Endothelial cell of umbilical vein (primary cell): ENCODE results near the gene HLA-DOA. TPM values are rescaled to one million over a fixed set of nuclear protein-coding genes. Genes with fewer than 3 reads are reported as not detected.

Source experiments
- BruUV-seq: library from RNA; stranded (reverse); fragments of 400-500 nt; replicated peaks from 2 replicates; lab custom pipeline; 2021; lab: Mats Ljungman, UMichigan
- CTCF ChIA-PET: fragments of 300-600, 350-600 bp; sonication (Branson Sonifier 250); formaldehyde crosslinking; loops from one replicate; lab custom pipeline; 2021; ENCODE audit warnings: antibody characterized with exemption, inconsistent platforms; lab: Charles Lee
- POLR2A ChIA-PET: fragments of 300-600, 350-600 bp; sonication (Branson Sonifier 250); formaldehyde crosslinking; loops from one replicate; lab custom pipeline; 2021; ENCODE audit warnings: antibody characterized with exemption, inconsistent platforms; lab: Charles Lee
- DNase-seq: peaks from one replicate; pipeline ENCODE4 v3.0.0-alpha.2; 2011; ENCODE audit warnings: low read depth, low spot score
- FAIRE-seq: peaks from 2 replicates; lab custom pipeline; 2011; peaks lifted over from hg19 to GRCh38; lab: Jason Lieb, UNC
- H2AFZ ChIP-seq: 2 replicates; pipeline ENCODE4 v1.6.0; 2012; ENCODE audit warnings: low read depth, low read length, control low read depth, inconsistent platforms
- H3K27ac ChIP-seq: 2 replicates; pipeline ENCODE4 v1.5.1; 2011; ENCODE audit warnings: low read depth, mild to moderate bottlenecking, control low read depth, low read length, moderate library complexity; ENCODE audit not compliant: insufficient read depth
- H3K27me3 ChIP-seq, 2 experiments: 2 replicates each; pipeline versions ENCODE4 v1.6.0 to v1.6.1; 2011; ENCODE audit warnings: low read length in 2 of 2, mixed read lengths in 1 of 2; ENCODE audit not compliant: control insufficient read depth in 2 of 2, insufficient read depth in 2 of 2
- H3K36me3 ChIP-seq, 2 experiments: 2 replicates in 1 of 2; 3 replicates in 1 of 2; pipeline ENCODE4 v1.5.1; 2011; ENCODE audit warnings: low read length in 2 of 2, mild to moderate bottlenecking in 1 of 2, moderate library complexity in 1 of 2; ENCODE audit not compliant: control insufficient read depth in 2 of 2, insufficient read depth in 2 of 2; ENCODE audit errors: extremely low read depth in 1 of 2
- H3K4me1 ChIP-seq: 3 replicates; pipeline ENCODE4 v1.5.1; 2011; ENCODE audit warnings: mild to moderate bottlenecking, low read length; ENCODE audit not compliant: control insufficient read depth, insufficient read depth; ENCODE audit errors: extremely low read depth
- H3K4me2 ChIP-seq: 2 replicates; pipeline ENCODE4 v1.6.1; 2011; ENCODE audit warnings: low read length, control low read depth, mixed read lengths; ENCODE audit not compliant: insufficient read depth
- H3K4me3 ChIP-seq, 3 experiments: fragments of 200-600 bp in 1 of 3; sonication (generic), shearing (Covaris generic) in 1 of 3; replicated peaks in 1 of 3; 2 replicates each; pipeline ENCODE4 v1.5.1; 2011 to 2016; ENCODE audit warnings: control low read depth in 3 of 3, low read length in 3 of 3, mild to moderate bottlenecking in 2 of 3, inconsistent platforms in 1 of 3, low read depth in 1 of 3, moderate library complexity in 1 of 3; ENCODE audit not compliant: insufficient read depth in 1 of 3
- H3K79me2 ChIP-seq: 2 replicates; pipeline ENCODE4 v1.6.0; 2012; ENCODE audit warnings: low read length, inconsistent platforms; ENCODE audit not compliant: control insufficient read depth, insufficient read depth
- H3K9ac ChIP-seq: replicated peaks from 2 replicates; pipeline ENCODE3; 2011; ENCODE audit warnings: low read length, control low read depth; ENCODE audit not compliant: insufficient read depth; ENCODE audit errors: extremely low read depth
- H3K9me1 ChIP-seq: replicated peaks from 3 replicates; pipeline ENCODE4 v1.6.0; 2011; ENCODE audit warnings: mild to moderate bottlenecking, low read length; ENCODE audit not compliant: control insufficient read depth, insufficient read depth; ENCODE audit errors: extremely low read depth
- H3K9me3 ChIP-seq: replicated peaks from 2 replicates; pipeline ENCODE4 v1.5.1; 2012; ENCODE audit warnings: low read length, inconsistent platforms; ENCODE audit not compliant: control insufficient read depth, insufficient read depth
- H4K20me1 ChIP-seq: replicated peaks from 2 replicates; pipeline ENCODE3; 2011; ENCODE audit warnings: mild to moderate bottlenecking, low read length; ENCODE audit not compliant: control insufficient read depth, insufficient read depth; ENCODE audit errors: extremely low read depth
- EZH2 ChIP-seq: IDR thresholded peaks from 2 replicates; pipeline ENCODE4 v1.6.1; 2012; ENCODE audit warnings: borderline replicate concordance, low read depth, mild to moderate bottlenecking, moderate library complexity, low read length, inconsistent platforms; ENCODE audit not compliant: severe bottlenecking
- JUN ChIP-seq: IDR thresholded peaks from 2 replicates; pipeline ENCODE4 v1.6.1; 2011; ENCODE audit warnings: borderline replicate concordance, low read depth; ENCODE audit not compliant: insufficient read length, insufficient read depth
- MYC ChIP-seq: IDR thresholded peaks from one replicate; pipeline ENCODE4 v1.6.1; 2011; ENCODE audit warnings: mild to moderate bottlenecking, low read depth, low read length
- POLR2A ChIP-seq: IDR thresholded peaks from 2 replicates; pipeline ENCODE4 v1.6.1; 2012; ENCODE audit warnings: low read depth, mild to moderate bottlenecking, control low read depth, low read length
- POLR2AphosphoS5 ChIP-seq: IDR thresholded peaks from 2 replicates; pipeline ENCODE4 v1.6.1; 2012; ENCODE audit warnings: low read depth, mild to moderate bottlenecking, control low read depth, low read length, moderate library complexity; ENCODE audit not compliant: insufficient read depth
- dilution Hi-C: fragments of 300-500 bp; cut with MboI; formaldehyde crosslinking; loops from one replicate; pipeline ENCODE4 v1.15.0; 2019; ENCODE audit warnings: low sequenced_read_pairs; ENCODE audit not compliant: extremely low pct_ligation_motif_present
- intact Hi-C: fragments of 100-400 bp; cut with micrococcal nuclease; formaldehyde crosslinking; loops from one replicate; pipeline ENCODE4 v1.10.0; 2022
- polyA plus RNA-seq, 4 experiments: library from polyadenylated mRNA; depleted of rRNA in 3 of 4; stranded (reverse) in 3 of 4; unstranded in 1 of 4; fragments of >200 nt; gene quantifications; 2 replicates each; pipeline versions ENCODE4 v1.2.1 to v1.2.3, GENCODE V29; 2011 to 2012; ENCODE audit warnings: missing spikeins in 1 of 4
- total RNA-seq: library from RNA; stranded (reverse); gene quantifications from 2 replicates; pipeline ENCODE4 v1.2.3, GENCODE V29; 2021

Gene HLA-DOA
- total and polyA plus RNA-seq, 2 donors (not counting 3 experiments of a cell fraction or from before 2014, with no cell fraction given), result not detected

- Histone ChIP-seq H3K9ac (no peak overlapping the region), H3K36me3 (peaks cover 32 to 38% of the 10 kb centered on the region in 2 experiments), H3K79me2 (peaks cover 24% of the 10 kb centered on the region), H3K27ac (no peak overlapping the region), H3K4me2 (no peak overlapping the region), H2AFZ (no peak overlapping the region), H3K9me1 (no peaks in the 10 kb centered on the region), H3K4me3 (no peak overlapping the region), H3K4me1 (no peaks in the 10 kb centered on the region), H4K20me1 (peaks cover 13% of the 10 kb centered on the region), H3K27me3 (peaks cover 0 to 9% of the 10 kb centered on the region in 2 experiments), H3K9me3 (no peaks in the 10 kb centered on the region)
- CTCF ChIA-PET, result interaction anchor here (0.8 to 12.6 kb wide), 6 partner anchors 11 to 144 kb away, joined by 3 to 580 read pairs (median 22); partner anchors contain the start of genes BRD2, HLA-DMA and TAP2
- DNase-seq (no peak), FAIRE-seq (no peak)
- intact Hi-C loops, result no loop called here
- TF ChIP-seq POLR2AphosphoS5 (peak; percentile 26), JUN (no peak)
- BruUV-seq, result no TSS peak
- POLR2A ChIA-PET, result interaction anchor here (4.6 kb wide), 1 partner anchor 10 kb away, joined by 89 read pairs; no protein-coding TSS in a partner anchor
- dilution Hi-C loops, result no loop called here
Measured at GRCh38 chr6:32982084-32982701, 27.2 kb downstream of the HLA-DOA start.

GRCh38 chr6:32980488-32981038 lies 28.8 kb downstream of the HLA-DOA start:
- FAIRE-seq, result no peak
- intact Hi-C loops, result no loop called here
- BruUV-seq, result no TSS peak

More at GRCh38 chr6:32980488-32981038, 28.8 kb downstream of the HLA-DOA start:
- POLR2A ChIA-PET, result interaction anchor here (0.6 to 2.2 kb wide), 2 partner anchors 9 to 40 kb away, joined by 9 to 27 read pairs; partner anchors contain the start of gene HLA-DMB
- no peak overlapping the region for H3K27ac ChIP-seq
- H3K9me3 ChIP-seq, result no peaks in the 10 kb centered on the region
- H3K9me1 ChIP-seq, result no peaks in the 10 kb centered on the region
- H3K27me3 ChIP-seq, result no peaks in the 10 kb centered on the region
- dilution Hi-C loops, result no loop called here
- H3K79me2 ChIP-seq, result peaks cover 40% of the 10 kb centered on the region
- no peak overlapping the region for H2AFZ ChIP-seq
- no peak for DNase-seq
- CTCF ChIA-PET, result interaction anchor here (0.6 to 12.6 kb wide), 6 partner anchors 9 to 142 kb away, joined by 3 to 580 read pairs (median 6); partner anchors contain the start of genes HLA-DMA and TAP2
- H3K4me2 ChIP-seq, result no peak overlapping the region
- H3K9ac ChIP-seq, result no peak overlapping the region
- TF ChIP-seq POLR2A (peak; percentile 49), POLR2AphosphoS5 (no peak), MYC (no peak), EZH2 (no peak)
- peaks cover 46 to 52% of the 10 kb centered on the region in 2 experiments for H3K36me3 ChIP-seq
- peaks cover 26% of the 10 kb centered on the region for H4K20me1 ChIP-seq
- H3K4me3 ChIP-seq, result no peak overlapping the region
- H3K4me1 ChIP-seq, result peaks cover 10% of the 10 kb centered on the region
